Stimulated activated CD8-positive, alpha-beta memory T cell treated with anti-CD3 and anti-CD28 coated beads, Interleukin-15, amount 100 ng/mL, for 1 hour (primary cell): ENCODE data around the gene CABLES2.

Experiments used
- DNase-seq: peaks from one replicate; pipeline ENCODE4 v3.0.0-alpha.2; 2020; ENCODE audit warnings: low read depth

The CABLES2 gene

DNA sequence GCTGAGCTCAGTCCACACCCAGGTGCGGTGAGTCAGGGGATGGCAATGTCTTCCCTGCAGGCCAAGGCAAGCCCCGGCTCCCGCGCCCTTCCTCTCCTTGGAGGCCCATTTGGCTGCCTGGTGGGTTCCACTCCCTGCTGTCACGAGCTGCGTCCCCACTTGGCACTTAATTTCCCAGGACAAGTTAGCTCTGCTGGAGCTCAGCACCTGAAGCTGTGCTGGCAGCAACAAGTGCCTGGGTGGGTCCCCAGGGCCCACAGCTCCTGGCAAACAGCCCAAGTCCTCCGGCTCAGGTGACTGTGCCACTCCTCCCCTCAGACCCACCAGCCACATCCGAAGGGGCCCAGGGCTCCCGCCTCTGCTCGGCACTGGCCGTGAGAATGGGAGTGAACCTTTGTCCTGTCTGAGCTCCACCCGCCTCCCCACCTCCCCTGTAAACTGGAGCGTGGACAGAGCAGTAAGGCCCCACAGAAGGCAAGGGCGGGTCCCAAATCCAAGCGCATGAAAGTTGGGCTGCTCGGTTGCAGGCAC is 56.9 kb downstream of the CABLES2 start:
- no peak for DNase-seq

DNA sequence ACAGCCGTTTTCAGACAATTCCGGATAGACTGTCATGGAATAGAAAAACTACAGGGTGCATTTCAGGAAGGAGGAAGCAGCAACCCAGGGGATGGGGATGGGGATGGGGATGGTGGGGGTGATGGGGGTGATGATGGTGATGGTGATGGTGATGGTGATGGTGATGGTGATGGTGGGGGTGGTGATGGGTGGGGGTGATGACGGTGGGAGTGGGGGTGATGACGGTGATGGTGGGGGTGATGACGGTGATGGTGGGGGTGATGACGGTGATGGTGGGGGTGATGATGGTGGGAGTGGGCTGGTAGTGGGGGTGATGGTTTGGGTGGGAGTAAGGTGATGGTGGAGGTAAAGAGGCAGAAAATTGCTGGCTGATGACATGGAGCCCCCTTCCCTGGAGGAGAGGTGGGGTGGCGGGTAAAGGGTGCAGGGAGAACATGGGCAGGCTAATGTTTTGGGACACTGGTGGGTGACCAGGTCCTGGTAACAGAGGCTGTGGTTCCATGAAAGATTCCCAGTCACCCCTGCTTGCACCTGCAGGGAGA is 57.5 kb downstream of the CABLES2 start:
- DNase-seq, result no peak

DNA sequence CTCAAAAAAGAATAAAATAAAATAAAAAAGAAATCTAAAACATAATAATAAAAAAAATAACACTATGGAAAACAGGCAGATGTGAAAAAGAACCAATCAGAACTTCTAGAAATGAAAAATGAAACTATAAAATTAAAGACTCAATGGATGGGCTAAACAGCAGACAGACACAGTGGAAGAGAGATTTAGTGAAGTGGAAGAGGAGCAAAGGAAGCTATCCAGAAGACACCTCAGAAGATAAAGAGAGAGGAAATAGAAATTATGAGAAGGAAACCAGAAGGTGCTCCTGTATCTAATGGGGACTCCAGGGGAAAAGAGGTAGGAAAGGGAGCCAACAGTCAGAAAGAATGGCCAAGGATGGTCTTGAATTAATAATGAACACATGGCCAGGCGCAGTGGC is 58.5 kb downstream of the CABLES2 start:
- DNase-seq, result no peak

DNA sequence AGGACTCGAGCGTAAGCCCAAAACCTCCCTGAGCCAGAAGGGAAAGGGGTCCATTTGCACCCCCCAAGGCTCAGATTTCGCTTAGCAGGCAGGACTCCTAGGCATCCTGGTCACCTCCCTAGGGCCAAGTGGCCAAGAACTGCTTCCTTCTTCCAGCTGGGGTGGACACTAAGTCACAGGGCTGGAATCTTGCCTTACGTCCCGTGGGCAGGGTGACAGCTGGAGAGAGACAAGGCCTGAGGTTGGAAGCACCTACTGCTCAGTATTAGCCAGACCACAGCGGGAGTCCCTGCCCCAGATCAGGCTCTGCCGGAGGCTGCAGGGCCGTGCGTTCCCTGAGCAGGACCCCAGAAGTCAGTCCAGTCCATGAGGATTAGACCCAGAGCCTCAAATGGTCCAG is 59.6 kb downstream of the CABLES2 start:
- DNase-seq, result no peak

DNA sequence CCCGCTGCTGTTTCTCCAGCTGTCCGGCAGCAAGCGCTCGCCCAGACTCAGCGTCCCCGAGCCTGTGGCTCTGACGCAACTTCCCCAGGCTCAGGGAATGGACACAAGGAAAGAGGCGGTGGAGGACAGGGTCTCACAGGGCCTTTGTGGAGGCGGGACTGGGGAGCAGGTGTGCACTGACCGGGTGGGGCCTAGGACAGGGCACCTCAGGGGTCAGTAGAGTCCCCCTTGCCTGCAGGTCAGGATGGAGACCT is 60.0 kb downstream of the CABLES2 start:
- no peak for DNase-seq

DNA sequence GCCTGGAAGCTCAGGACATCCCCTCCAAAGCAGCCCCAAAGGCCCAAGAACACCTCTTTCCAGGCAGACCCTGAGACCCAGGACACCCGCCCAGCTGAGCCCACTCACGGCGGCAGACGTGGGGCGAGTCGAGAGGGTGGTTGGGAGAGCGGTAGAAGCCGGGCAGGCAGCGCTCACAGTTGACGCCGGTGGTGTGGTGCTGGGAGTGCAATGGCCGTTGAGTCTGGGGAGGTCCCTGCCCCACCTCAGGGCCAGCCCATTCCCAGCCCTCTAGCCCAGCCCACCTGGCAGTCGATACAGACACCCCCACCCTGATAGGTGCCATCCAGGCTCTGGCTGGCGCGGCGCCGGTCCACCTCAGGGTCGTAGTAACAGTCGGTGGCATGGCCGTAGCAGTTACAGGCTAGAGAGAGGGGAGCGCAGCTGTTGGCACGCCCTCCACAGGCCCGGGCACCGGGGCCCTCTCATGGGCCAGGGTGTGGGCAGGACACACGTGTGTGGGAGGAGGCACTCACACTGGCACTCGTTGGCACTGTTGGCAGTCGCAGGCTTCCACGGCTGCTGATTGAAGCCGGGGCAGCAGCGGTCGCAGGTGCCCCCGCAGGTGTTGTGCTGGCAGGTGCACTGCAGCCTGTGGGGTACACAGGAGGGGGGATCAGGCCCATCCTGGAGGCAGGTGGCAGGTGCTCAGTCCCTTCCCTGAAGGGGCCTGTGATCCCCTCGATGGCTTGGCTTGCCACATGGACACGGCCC is 60.5 kb downstream of the CABLES2 start:
- no peak for DNase-seq

DNA sequence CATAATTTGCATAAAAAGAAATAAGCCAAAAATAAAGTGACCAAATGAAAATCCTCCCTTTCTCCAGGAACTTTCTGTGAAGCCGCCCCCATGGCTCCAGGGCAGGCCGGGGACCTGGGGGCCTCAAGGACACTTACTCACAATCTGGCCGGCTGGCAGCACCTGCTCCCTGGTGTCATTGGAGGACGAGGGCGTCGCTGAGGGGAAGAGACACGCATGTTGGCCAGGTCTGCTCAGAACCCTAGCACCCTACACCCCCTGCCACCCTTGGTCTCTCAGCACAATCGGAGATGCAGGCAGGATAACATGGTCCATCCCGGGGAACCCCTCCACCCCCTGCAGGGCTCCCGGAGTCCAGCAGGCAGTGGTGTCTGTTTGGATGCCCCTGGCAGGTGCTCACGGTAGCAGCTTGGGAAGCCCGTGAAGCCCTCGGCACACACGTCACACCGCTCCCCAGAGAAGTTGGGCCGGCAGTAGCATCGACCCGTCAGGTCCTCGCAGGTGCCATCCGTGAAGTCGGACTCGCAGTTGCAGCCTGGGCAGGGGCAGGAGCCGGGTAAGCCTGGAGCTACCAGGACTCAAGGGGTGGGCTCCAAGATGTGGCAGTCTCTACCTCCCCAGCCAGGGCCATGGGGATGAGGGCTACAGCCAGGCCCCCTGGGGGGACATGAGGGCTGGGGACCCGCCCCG is 61.3 kb downstream of the CABLES2 start:
- no peak for DNase-seq

DNA sequence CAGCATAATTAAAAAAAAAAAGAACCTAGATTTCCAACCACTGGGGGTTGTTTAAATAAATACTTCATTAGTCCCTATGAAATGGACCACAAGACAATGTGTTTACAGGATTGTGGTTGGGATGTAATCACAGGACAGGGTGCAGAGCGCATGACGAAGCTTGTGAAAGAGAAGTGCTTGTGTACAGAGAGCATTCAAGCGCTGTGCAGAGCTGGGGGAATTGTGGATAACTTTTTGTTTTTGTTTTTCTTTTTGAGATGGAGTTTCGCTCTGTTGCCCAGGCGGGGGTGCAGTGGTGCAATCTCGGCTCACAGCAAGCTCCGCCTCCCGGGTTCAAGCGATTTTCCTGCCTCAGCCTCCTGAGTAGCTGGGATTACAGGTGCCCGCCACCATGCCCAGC is 62.3 kb downstream of the CABLES2 start:
- DNase-seq, result no peak

DNA sequence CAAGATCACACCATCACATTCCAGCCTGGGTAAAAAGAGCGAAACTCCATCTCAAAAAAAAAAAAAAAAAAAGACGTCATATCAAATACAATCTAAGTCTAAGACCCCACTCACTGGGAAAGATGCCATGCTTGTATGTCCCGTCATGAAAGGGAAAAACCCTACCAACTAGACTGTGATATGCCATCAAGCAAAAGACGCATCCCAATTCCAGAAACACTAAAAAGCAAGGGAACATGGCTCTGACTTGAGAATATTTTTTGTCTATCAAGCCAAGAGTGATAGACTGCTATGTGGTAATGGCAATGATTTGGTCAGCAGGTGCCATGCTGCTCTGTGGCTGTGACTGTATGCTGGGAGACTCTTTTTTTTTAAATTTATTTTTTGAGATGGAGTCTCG is 63.0 kb downstream of the CABLES2 start:
- no peak for DNase-seq

DNA sequence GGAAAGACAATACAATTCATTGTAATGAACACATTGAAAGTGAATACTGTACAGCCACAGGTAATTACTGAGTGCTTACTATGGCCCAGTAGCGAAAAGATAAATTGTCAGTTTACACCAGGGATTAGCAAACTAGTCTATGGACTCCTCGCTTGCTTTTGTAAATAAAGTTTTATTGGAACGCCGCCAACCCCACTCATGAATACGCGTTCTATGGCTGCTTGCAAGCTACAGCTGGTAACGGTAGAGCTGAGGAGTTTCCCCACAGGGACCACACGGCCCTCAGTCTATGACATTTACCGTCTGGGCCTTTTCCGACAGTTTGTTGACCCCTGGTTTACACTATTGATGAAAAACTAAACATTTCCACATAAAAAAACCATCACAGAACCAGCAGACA is 64.2 kb downstream of the CABLES2 start:
- DNase-seq, result no peak

DNA sequence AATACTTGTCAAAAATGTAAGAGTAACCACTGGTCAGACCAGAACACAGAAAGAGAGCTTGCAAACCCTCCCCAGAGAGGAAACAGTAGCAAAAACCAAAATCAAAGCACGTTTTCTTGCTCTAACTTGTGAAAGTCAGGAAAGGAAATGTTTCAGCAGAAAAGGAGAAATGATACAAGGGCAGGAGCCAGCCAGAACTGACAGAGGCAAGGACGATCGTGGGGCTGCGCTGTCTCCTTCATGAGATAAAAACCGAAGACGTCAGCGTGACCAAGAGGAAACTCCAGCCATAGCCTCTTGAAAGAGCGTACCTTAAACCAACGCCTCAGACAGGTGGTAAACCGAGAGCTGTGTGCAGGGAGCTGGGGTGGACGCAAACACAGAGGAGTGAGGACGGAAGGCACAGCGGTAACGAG is 67.4 kb downstream of the CABLES2 start:
- no peak for DNase-seq
